Gastroesophageal sphincter (tissue), 3 donors: Measurements from ENCODE around the gene P2RY2.

ENCODE experiments used
- EP300 ChIP-seq: sonication (generic); formaldehyde crosslinking; IDR thresholded peaks from one replicate; pipeline ENCODE4 v1.6.1; 2017; ENCODE audit warnings: antibody characterized with exemption, mild to moderate bottlenecking
- POLR2A ChIP-seq, 2 donors: fragments of 450-650 bp; IDR thresholded peaks; one replicate each; pipeline ENCODE4 v1.6.1; 2017; ENCODE audit warnings: antibody characterized with exemption in 2 of 2, mild to moderate bottlenecking in 2 of 2, moderate library complexity in 1 of 2
- TF ChIP-seq, protein P1 (sequence below), 4 experiments: fragments of 200-600 bp in 2 of 4; fragments of 450-650 bp in 2 of 4; sonication (generic) in 1 of 4; IDR thresholded peaks; one replicate each; pipeline ENCODE4 v1.5.1; 2017 to 2019; ENCODE audit warnings: antibody characterized with exemption in 4 of 4, mild to moderate bottlenecking in 2 of 4, moderate library complexity in 2 of 4

DNA sequence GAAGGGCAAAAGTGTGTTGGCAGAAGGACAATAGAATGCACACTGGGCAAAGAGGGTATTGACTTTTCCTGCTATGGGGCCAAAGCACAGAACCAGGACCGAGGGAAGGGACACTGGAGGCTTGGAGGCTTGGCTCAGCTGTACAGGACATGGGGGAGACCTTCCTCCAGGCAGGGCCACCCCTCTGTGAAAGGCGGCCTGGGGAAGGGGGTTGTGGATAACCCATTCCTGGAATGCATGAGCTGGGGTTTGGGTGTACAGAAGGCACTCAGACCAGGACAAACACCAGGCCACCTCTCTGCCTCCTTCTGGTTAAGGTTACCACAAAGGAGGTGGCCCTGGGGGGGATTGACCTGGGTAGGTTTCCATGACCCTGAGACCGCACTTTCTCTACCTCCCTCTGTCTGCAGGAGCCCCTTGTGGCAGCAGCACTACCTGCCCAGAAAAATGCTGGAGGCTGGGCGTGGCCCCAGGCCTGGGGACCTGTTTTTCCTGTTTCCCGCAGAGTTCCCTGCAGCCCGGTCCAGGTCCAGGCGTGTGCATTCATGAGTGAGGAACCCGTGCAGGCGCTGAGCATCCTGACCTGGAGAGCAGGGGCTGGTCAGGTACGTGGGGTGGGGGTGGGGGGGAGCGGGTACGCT is 9.6 kb downstream of the P2RY2 start:
- TF ChIP-seq, protein P1, sequence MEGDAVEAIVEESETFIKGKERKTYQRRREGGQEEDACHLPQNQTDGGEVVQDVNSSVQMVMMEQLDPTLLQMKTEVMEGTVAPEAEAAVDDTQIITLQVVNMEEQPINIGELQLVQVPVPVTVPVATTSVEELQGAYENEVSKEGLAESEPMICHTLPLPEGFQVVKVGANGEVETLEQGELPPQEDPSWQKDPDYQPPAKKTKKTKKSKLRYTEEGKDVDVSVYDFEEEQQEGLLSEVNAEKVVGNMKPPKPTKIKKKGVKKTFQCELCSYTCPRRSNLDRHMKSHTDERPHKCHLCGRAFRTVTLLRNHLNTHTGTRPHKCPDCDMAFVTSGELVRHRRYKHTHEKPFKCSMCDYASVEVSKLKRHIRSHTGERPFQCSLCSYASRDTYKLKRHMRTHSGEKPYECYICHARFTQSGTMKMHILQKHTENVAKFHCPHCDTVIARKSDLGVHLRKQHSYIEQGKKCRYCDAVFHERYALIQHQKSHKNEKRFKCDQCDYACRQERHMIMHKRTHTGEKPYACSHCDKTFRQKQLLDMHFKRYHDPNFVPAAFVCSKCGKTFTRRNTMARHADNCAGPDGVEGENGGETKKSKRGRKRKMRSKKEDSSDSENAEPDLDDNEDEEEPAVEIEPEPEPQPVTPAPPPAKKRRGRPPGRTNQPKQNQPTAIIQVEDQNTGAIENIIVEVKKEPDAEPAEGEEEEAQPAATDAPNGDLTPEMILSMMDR (IDR thresholded peaks at IDR 0.05), result no peak
- TF ChIP-seq EP300 (no peak), POLR2A (IDR thresholded peaks at IDR 0.05) (no peak)
